ENCODE results near the gene MYL7.

Gene MYL7

DNA sequence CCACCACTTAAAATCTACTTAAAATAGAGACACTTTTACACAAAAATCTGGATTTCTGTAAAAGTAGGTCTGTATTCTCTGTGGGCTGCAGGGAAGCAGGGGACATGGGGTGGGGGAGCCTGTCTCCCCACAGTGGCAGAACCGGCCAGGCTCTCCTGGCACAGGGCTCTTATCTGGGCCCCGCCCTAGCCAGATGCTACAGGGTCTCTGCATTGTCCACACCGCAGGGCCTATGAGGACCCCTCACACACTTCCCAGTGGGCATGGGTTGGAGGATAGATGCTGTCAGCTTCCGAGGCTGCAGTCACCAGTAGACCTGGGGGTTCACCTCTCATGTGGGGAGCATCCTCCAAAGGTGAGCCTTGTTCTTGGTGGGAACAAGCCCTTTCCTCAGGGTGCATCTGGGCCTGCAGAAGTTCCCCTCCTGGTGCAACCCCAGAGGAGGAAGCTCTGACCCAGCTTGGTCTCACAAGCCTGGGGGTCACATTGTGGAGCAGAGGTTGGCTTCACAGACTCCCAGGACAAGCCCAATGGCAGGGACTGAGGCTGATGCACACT is 15.4 kb upstream of the MYL7 start:
- ATAC-seq (ENCODE audit: insufficient read depth, low read depth) (no peak), DNase-seq (no peak)
- no peaks in the 10 kb centered on the region; the same call in 1 of the 2 replicates for H4K20me1 ChIP-seq (ENCODE audit: insufficient read depth, low read length)
- H3K4me1 ChIP-seq (ENCODE audit: insufficient read depth, low read length) = no peaks in the 10 kb centered on the region
- no peaks in the 10 kb centered on the region for H3K36me3 ChIP-seq (ENCODE audit: insufficient read depth, low read length)
- no peak overlapping the region for H3K4me3 ChIP-seq (ENCODE audit: low read depth in 1 of 2, low read length in 2 of 2)
- H2AFZ ChIP-seq (ENCODE audit: low read depth, low read length) = no peak overlapping the region
- H3K79me2 ChIP-seq (ENCODE audit: insufficient read depth, low read length) = no peaks in the 10 kb centered on the region
- no peak overlapping the region for H3K27ac ChIP-seq (ENCODE audit: low read length)
- H3K4me2 ChIP-seq (ENCODE audit: insufficient read depth, low read length) = no peak overlapping the region
- no peak overlapping the region for H3K9ac ChIP-seq (ENCODE audit: low read depth, low read length)
- H3K27me3 ChIP-seq (ENCODE audit: insufficient read depth, low read length, poor library complexity) = no peaks in the 10 kb centered on the region
- no peak for TF ChIP-seq EZH2 (IDR thresholded peaks at IDR 0.05; ENCODE audit: borderline replicate concordance, low read depth, low read length, severe bottlenecking)
- TF ChIP-seq, protein P1, sequence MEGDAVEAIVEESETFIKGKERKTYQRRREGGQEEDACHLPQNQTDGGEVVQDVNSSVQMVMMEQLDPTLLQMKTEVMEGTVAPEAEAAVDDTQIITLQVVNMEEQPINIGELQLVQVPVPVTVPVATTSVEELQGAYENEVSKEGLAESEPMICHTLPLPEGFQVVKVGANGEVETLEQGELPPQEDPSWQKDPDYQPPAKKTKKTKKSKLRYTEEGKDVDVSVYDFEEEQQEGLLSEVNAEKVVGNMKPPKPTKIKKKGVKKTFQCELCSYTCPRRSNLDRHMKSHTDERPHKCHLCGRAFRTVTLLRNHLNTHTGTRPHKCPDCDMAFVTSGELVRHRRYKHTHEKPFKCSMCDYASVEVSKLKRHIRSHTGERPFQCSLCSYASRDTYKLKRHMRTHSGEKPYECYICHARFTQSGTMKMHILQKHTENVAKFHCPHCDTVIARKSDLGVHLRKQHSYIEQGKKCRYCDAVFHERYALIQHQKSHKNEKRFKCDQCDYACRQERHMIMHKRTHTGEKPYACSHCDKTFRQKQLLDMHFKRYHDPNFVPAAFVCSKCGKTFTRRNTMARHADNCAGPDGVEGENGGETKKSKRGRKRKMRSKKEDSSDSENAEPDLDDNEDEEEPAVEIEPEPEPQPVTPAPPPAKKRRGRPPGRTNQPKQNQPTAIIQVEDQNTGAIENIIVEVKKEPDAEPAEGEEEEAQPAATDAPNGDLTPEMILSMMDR (IDR thresholded peaks at IDR 0.05; ENCODE audit: borderline replicate concordance, extremely low read depth, low read length, poor library complexity, severe bottlenecking) = no peak
- no peaks in the 10 kb centered on the region for H3K9me3 ChIP-seq (ENCODE audit: insufficient read depth, low read length, severe bottlenecking)

GRCh38 chr7:44155191-44156185 is 14.4 kb upstream of the MYL7 start:
- Histone ChIP-seq H3K27me3 (ENCODE audit: insufficient read depth, low read length, poor library complexity) (no peaks in the 10 kb centered on the region), H3K27ac (ENCODE audit: low read length) (no peak overlapping the region), H3K9me3 (ENCODE audit: insufficient read depth, low read length, severe bottlenecking) (no peaks in the 10 kb centered on the region), H3K36me3 (ENCODE audit: insufficient read depth, low read length) (no peaks in the 10 kb centered on the region), H3K79me2 (ENCODE audit: insufficient read depth, low read length) (no peaks in the 10 kb centered on the region), H3K4me2 (ENCODE audit: insufficient read depth, low read length) (no peak overlapping the region), H2AFZ (ENCODE audit: low read depth, low read length) (no peak overlapping the region), H3K9ac (ENCODE audit: low read depth, low read length) (no peak overlapping the region), H3K4me3 (ENCODE audit: low read depth in 1 of 2, low read length in 2 of 2) (no peak overlapping the region), H3K4me1 (ENCODE audit: insufficient read depth, low read length) (no peaks in the 10 kb centered on the region), H4K20me1 (ENCODE audit: insufficient read depth, low read length) (no peaks in the 10 kb centered on the region; the same call in 1 of the 2 replicates)
- DNase-seq (no peak), ATAC-seq (ENCODE audit: insufficient read depth, low read depth) (no peak)
- TF ChIP-seq EZH2 (IDR thresholded peaks at IDR 0.05; ENCODE audit: borderline replicate concordance, low read depth, low read length, severe bottlenecking) = no peak
- TF ChIP-seq, protein P1 (IDR thresholded peaks at IDR 0.05; ENCODE audit: borderline replicate concordance, extremely low read depth, low read length, poor library complexity, severe bottlenecking) = no peak

DNA sequence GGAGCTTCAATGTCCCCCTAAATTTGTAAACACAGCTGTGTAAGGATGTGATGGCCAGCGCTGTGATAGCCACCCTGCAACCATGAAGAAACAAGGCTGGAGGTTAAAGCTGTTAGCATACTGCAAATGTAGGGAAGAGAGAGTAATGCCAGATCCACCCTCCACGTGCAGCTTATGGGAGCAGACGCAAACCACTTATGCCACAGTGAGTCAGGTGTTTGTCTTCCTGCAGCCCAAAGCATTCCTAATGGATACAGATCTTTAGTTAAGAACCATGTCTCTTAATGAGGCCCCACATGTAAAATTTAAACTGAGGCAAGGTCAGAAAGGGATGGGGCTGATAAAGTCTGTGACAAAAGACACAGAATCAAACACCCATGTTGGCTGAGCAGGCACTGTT is 13.6 kb upstream of the MYL7 start:
- no peaks in the 10 kb centered on the region for H3K27me3 ChIP-seq (ENCODE audit: insufficient read depth, low read length, poor library complexity)
- H4K20me1 ChIP-seq (ENCODE audit: insufficient read depth, low read length) = no peaks in the 10 kb centered on the region; the same call in 1 of the 2 replicates
- H2AFZ ChIP-seq (ENCODE audit: low read depth, low read length) = no peak overlapping the region
- no peak for ATAC-seq (ENCODE audit: insufficient read depth, low read depth)
- H3K4me3 ChIP-seq (ENCODE audit: low read depth in 1 of 2, low read length in 2 of 2) = no peak overlapping the region
- DNase-seq = no peak
- H3K9me3 ChIP-seq (ENCODE audit: insufficient read depth, low read length, severe bottlenecking) = no peaks in the 10 kb centered on the region
- H3K79me2 ChIP-seq (ENCODE audit: insufficient read depth, low read length) = no peaks in the 10 kb centered on the region
- no peak overlapping the region for H3K9ac ChIP-seq (ENCODE audit: low read depth, low read length)
- TF ChIP-seq, protein P1 (IDR thresholded peaks at IDR 0.05; ENCODE audit: borderline replicate concordance, extremely low read depth, low read length, poor library complexity, severe bottlenecking) = no peak
- TF ChIP-seq EZH2 (IDR thresholded peaks at IDR 0.05; ENCODE audit: borderline replicate concordance, low read depth, low read length, severe bottlenecking) = no peak
- no peaks in the 10 kb centered on the region for H3K36me3 ChIP-seq (ENCODE audit: insufficient read depth, low read length)
- H3K4me2 ChIP-seq (ENCODE audit: insufficient read depth, low read length) = no peak overlapping the region
- H3K27ac ChIP-seq (ENCODE audit: low read length) = no peak overlapping the region
- H3K4me1 ChIP-seq (ENCODE audit: insufficient read depth, low read length) = no peaks in the 10 kb centered on the region
